GM21717 (cell line): ENCODE data around the gene ELMO1.

Experiments used
- ATAC-seq: cut with Tn5 transposase; IDR thresholded peaks from one replicate; pipeline ENCODE4 v1.9.1; 2021; ENCODE audit warnings: mild to moderate bottlenecking, moderate library complexity; ENCODE audit not compliant: unreplicated experiment

Gene ELMO1

GRCh38 chr7:36814311-36814710 lies 634.4 kb downstream of the ELMO1 start:
- no peak for ATAC-seq

DNA sequence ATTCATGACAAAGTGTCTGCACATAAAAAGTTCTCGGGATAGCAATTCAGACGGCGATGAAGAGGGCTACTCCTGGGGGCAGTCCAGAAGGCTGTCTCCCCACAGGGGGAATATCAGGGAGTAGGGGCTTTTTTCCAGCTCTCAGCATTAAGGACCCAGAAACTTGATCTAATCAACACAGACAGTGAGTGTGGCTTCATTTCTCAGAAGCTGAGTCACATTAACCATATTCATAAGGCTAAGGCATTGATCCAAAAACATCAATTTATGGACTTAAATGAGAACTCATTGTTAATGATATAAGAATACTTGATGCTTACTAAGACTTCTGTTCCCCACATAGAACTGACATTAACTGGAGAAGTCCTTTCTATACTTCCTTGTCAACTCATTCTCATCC lies 636.9 kb downstream of the ELMO1 start:
- no peak for ATAC-seq

- no peak for ATAC-seq
These were observed 638.2 kb downstream of the ELMO1 start for GRCh38 chr7:36810489-36810888.

GRCh38 chr7:36810032-36810431 lies 638.6 kb downstream of the ELMO1 start:
- no peak for ATAC-seq

- no peak for ATAC-seq
These were observed 639.2 kb downstream of the ELMO1 start for GRCh38 chr7:36809510-36809909.

DNA sequence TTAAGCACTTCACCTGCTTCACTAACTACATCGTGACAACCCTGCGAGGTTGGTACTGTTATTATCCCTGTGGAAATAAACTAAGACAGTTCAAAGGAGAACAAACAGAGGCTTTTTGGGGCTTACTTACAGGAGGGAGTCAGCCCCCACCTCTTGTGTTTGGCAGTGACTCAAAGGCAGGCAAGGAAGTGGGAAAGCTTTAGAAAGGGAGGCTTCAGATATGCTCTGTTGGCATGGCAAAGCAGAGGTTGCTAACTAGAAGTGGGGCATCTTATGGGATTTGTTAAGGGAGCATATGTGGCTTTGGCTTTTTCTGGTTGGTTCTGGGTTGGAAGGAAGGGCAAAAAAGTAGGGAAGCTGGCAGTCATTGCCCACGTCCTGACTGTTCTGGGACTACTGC lies 639.6 kb downstream of the ELMO1 start:
- no peak for ATAC-seq

DNA sequence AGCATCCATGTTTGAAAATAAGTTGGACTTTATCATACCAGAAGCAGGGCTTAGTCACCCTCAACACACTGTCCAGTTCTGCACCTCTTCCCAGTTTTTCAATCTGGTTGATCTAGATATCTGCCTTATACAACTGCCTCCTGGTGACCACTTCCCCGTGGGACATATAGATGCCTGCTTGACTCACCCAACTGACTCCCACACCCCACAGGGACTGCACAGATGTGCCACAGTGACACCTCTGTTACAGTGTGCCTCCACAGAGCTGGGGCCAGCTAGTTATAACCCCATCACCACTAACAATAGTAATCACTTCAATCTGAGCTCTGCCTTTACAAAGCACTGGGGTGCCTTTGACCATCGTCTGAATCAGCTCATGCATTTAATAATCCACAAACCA lies 641.8 kb downstream of the ELMO1 start:
- no peak for ATAC-seq
